Skeletal muscle tissue (tissue), 4 donors: Measurements from ENCODE around the gene STARD7. TPM values are rescaled to one million over a fixed set of nuclear protein-coding genes. Genes with fewer than 3 reads are reported as not detected.
"Not testable (repeated sequence)": the region's sequence is repeated elsewhere in the genome, so short reads cannot be mapped to it uniquely, and the experiment has no call there.

ENCODE experiments used
- H3K27ac ChIP-seq: one replicate; pipeline ENCODE4 v1.7.0; 2013; ENCODE audit warnings: mild to moderate bottlenecking, low read depth, low read length, inconsistent platforms
- H3K27me3 ChIP-seq, 3 donors: one replicate each; pipeline ENCODE4 v1.7.0; 2013; ENCODE audit warnings: low read length in 3 of 3; ENCODE audit not compliant: control insufficient read depth in 3 of 3, insufficient read depth in 3 of 3
- H3K36me3 ChIP-seq, 3 donors: one replicate each; pipeline ENCODE4 v1.7.0; 2013; ENCODE audit warnings: low read length in 3 of 3; ENCODE audit not compliant: control insufficient read depth in 3 of 3, insufficient read depth in 3 of 3
- H3K4me1 ChIP-seq, 3 donors: one replicate each; pipeline ENCODE4 v1.7.0; 2013; ENCODE audit warnings: low read length in 3 of 3, mild to moderate bottlenecking in 3 of 3; ENCODE audit not compliant: control insufficient read depth in 3 of 3, insufficient read depth in 3 of 3
- H3K4me3 ChIP-seq, 3 donors: one replicate each; pipeline ENCODE4 v1.7.0; 2013; ENCODE audit warnings: low read length in 3 of 3
- H3K9ac ChIP-seq, 3 donors: one replicate each; pipeline ENCODE4 v1.7.0; 2013; ENCODE audit warnings: low read length in 3 of 3, mild to moderate bottlenecking in 3 of 3, moderate library complexity in 2 of 3, low read depth in 1 of 3
- H3K9me3 ChIP-seq, 3 donors: one replicate each; pipeline ENCODE4 v1.7.0; 2013; ENCODE audit warnings: low read length in 3 of 3; ENCODE audit not compliant: control insufficient read depth in 3 of 3
- total RNA-seq: library from RNA; depleted of rRNA; stranded (reverse); fragments of >200 nt; gene quantifications from one replicate; pipeline ENCODE4 v1.2.3, GENCODE V29; 2014
- donor health status: Osteomylitis.

The STARD7 gene
- total RNA-seq, 1 donor from 2014 or later, result 185 TPM

- H3K9ac ChIP-seq, result peak overlapping the region; percentile 47 to 80 (median 59)
- H3K4me1 ChIP-seq, result peaks cover 45 to 69% (median 49%) of the 10 kb centered on the region in 3 donors
- no peaks in the 10 kb centered on the region for H3K9me3 ChIP-seq
- H3K36me3 ChIP-seq, result peaks cover 0 to 5% (median 0%) of the 10 kb centered on the region in 3 donors
- peak overlapping the region in 2 of 3 donors; percentile 56 to 58 for H3K4me3 ChIP-seq
- no peaks in the 10 kb centered on the region for H3K27me3 ChIP-seq
- peak overlapping the region; percentile 75 for H3K27ac ChIP-seq
Observed at GRCh38 chr2:96239091-96239490, 30.5 kb upstream of the STARD7 start.

GRCh38 chr2:96238266-96238665, 29.6 kb upstream of the STARD7 start:
- Histone ChIP-seq H3K27me3 (no peaks in the 10 kb centered on the region), H3K27ac (no peak overlapping the region), H3K9me3 (no peaks in the 10 kb centered on the region), H3K4me3 (no peak overlapping the region), H3K4me1 (peaks cover 45 to 64% (median 49%) of the 10 kb centered on the region in 3 donors), H3K36me3 (peaks cover 0 to 5% (median 0%) of the 10 kb centered on the region in 3 donors), H3K9ac (no peak overlapping the region)

DNA sequence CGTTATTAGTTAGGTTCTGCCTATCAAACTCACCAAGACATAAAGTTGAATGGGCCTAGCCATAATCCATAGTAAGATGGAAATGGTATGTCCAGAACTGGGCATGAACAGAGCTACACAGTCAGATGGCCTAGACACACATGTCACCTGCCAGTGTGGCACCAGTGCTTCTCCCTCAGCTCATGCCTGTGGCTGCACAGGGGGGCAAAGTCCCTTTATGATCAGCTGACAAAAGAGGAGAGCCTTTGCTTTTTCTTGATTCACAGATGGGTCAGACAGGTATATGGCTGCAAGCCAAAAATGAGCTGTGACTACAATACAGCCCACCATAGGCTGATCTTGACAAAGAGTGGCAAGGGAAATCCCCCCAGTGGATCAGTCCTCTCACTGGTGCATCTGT, 28.3 kb upstream of the STARD7 start:
- Histone ChIP-seq H3K9me3 (no peaks in the 10 kb centered on the region), H3K9ac (no peak overlapping the region), H3K27ac (no peak overlapping the region), H3K4me1 (peaks cover 33 to 53% (median 39%) of the 10 kb centered on the region in 3 donors), H3K36me3 (peaks cover 0 to 5% (median 0%) of the 10 kb centered on the region in 3 donors), H3K27me3 (no peaks in the 10 kb centered on the region), H3K4me3 (no peak overlapping the region)

GRCh38 chr2:96233880-96234316, 25.3 kb upstream of the STARD7 start:
- Histone ChIP-seq H3K9ac (no peak overlapping the region), H3K27ac (no peak overlapping the region), H3K36me3 (peaks cover 0 to 5% (median 0%) of the 10 kb centered on the region in 3 donors), H3K4me3 (no peak overlapping the region), H3K9me3 (no peaks in the 10 kb centered on the region), H3K4me1 (peaks cover 9 to 28% (median 18%) of the 10 kb centered on the region in 3 donors), H3K27me3 (no peaks in the 10 kb centered on the region)

DNA sequence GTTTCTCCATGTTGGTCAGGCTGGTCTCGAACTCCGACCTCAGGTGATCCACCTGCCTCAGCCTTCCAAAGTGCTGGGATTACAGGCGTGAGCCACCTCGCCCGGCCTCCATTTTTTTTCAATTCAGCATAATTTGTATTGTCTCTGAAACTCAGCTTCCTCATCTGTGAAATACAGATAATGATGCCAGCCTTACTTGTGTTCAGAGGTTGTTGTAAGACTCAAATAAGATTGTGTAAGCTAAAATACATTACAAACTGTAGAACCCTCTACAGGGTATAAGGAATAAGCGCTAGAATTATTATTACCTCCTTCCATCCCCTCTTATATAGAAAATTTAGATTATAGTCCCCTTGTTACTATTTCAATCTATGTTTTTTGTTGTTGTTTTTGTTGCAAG, 24.8 kb upstream of the STARD7 start:
- no peaks in the 10 kb centered on the region for H3K9me3 ChIP-seq
- H3K9ac ChIP-seq, result no peak overlapping the region
- peaks cover 9 to 24% (median 16%) of the 10 kb centered on the region in 3 donors for H3K4me1 ChIP-seq
- peaks cover 0 to 5% (median 0%) of the 10 kb centered on the region in 3 donors for H3K36me3 ChIP-seq
- no peak overlapping the region for H3K27ac ChIP-seq
- H3K27me3 ChIP-seq, result no peaks in the 10 kb centered on the region
- no peak overlapping the region for H3K4me3 ChIP-seq

DNA sequence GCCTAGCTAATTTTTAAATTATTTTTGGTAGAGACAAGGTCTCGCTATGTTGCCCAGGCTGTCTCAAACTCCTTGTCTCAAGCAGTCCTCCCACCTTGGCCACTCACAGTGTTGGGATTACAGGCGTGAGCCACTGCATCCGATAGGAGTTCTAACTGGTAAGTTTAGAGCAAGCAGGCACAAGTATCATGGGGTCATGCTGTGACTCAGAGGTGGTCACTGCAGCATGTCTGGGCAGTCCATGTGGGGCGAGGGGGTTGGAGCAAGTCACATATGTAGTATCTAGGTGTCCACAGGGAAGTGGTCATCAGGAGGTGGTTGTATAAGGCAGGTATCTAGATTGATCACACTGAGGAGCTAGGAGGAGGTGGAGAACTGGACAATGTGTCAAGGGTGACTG, 22.7 kb upstream of the STARD7 start:
- H3K4me3 ChIP-seq, result no peak overlapping the region
- H3K4me1 ChIP-seq, result peaks cover 4 to 8% (median 4%) of the 10 kb centered on the region in 3 donors

DNA sequence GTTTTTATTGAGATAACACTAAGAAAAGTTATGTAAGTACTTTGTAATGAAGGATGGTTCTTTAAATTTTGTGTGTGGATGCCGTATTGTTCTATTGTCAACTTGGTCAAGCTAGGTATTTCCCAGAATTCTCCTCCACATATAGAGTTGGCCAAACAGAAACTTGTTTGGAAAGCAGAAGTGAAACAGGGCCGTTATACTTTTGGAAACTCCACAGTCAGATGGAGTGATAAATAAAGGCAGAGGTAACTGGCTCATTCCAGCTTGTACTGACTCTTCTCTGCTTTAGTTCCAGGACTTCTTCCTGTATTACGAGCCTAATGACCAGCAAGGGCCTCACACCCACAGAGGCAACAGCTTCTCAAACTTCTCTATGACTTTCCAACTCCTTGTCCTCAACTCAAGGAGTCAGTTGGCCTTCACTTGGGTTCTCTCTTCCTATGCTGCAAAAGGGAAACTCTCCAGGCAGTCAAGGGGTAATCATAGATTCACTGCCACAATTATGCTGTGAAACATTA, 16.4 kb upstream of the STARD7 start:
- peaks cover under 1 to 10% (median 7%) of the 10 kb centered on the region in 3 donors for H3K4me1 ChIP-seq
- H3K27me3 ChIP-seq, result no peaks in the 10 kb centered on the region
- peak overlapping the region; percentile 37 for H3K27ac ChIP-seq
- no peak overlapping the region for H3K4me3 ChIP-seq
- H3K36me3 ChIP-seq, result no peaks in the 10 kb centered on the region
- H3K9ac ChIP-seq, result no peak overlapping the region
- H3K9me3 ChIP-seq, result no peaks in the 10 kb centered on the region

More for the DNA sequence above, 22.7 kb upstream of the STARD7 start:
- Histone ChIP-seq H3K36me3 (no peaks in the 10 kb centered on the region), H3K27me3 (no peaks in the 10 kb centered on the region), H3K9me3 (no peaks in the 10 kb centered on the region), H3K27ac (no peak overlapping the region), H3K9ac (no peak overlapping the region)

- not testable (repeated sequence) for H3K9me3 ChIP-seq, H3K27ac ChIP-seq, H3K36me3 ChIP-seq, H3K4me3 ChIP-seq, H3K9ac ChIP-seq, H3K27me3 ChIP-seq
- H3K4me1 ChIP-seq, result peaks cover 10 to 20% (median 10%) of the 10 kb centered on the region in 3 donors
Observed at GRCh38 chr2:96221106-96221505, 12.5 kb upstream of the STARD7 start.

- H3K27me3 ChIP-seq, H3K4me3 ChIP-seq, H3K9me3 ChIP-seq, H3K36me3 ChIP-seq: not testable (repeated sequence)
- H3K4me1 ChIP-seq, result peaks cover 10 to 20% (median 10%) of the 10 kb centered on the region in 3 donors
- H3K27ac ChIP-seq, result peak overlapping the region; percentile 73
- H3K9ac ChIP-seq, result peak overlapping the region in 1 of 3 donors; percentile 21
Observed at GRCh38 chr2:96219959-96220358, 11.3 kb upstream of the STARD7 start.

DNA sequence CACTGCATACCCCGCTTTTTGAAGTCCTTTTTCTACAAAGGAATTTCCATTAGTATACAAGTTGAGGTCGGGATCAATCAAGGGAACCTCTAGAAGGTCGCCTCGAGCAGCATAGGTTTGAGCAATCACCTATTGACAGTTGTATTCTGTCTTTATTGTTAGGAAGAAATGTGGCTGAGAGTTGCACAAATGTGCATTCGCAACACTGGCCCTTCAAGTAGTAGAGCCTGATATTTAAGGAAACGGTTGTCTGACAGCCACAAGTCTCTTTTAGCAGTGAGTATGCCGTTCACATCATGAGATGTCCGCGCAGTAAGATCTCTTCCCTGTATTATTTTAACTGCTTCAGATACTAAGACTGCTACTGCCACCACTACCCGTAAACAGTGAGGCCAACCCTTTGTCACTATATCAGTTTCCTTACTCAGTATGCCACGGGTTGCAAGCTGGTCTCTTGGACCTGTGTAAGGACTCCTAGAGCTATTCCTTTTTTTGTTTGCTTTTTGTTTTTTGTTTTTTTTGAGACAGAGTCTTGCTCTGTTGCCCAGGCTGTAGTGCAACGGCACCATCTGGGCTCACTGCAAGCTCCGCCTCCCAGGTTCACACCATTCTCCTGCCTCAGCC, 10.0 kb upstream of the STARD7 start:
- H3K4me3 ChIP-seq, result no peak overlapping the region
- peak overlapping the region; percentile 73 for H3K27ac ChIP-seq
- H3K9ac ChIP-seq, result no peak overlapping the region
- no peaks in the 10 kb centered on the region for H3K9me3 ChIP-seq
- no peaks in the 10 kb centered on the region for H3K36me3 ChIP-seq
- H3K4me1 ChIP-seq, result peaks cover 10 to 21% (median 10%) of the 10 kb centered on the region in 3 donors
- no peaks in the 10 kb centered on the region for H3K27me3 ChIP-seq
